Measurements from ENCODE around the gene GPAT2. TPM values are rescaled to one million over a fixed set of nuclear protein-coding genes. Genes with fewer than 3 reads are reported as not detected.
"Not testable (repeated sequence)": the region's sequence is repeated elsewhere in the genome, so short reads cannot be mapped to it uniquely, and the experiment has no call there.

The GPAT2 gene
- total and polyA plus RNA-seq, 8 donors: 2.7 to 7.3 (median 3.4) TPM

- H3K4me1 ChIP-seq; ATAC-seq; intact Hi-C loops (cut with DNase I): not testable (repeated sequence)
Observed at GRCh38 chr2:96012086-96012791, 22.5 kb downstream of the GPAT2 start.

GRCh38 chr2:96011129-96011455 is 23.6 kb downstream of the GPAT2 start:
- ATAC-seq: peak; percentile 63
- H3K36me3 ChIP-seq; H3K4me3 ChIP-seq; H3K9me3 ChIP-seq; H3K4me1 ChIP-seq; H3K27ac ChIP-seq; intact Hi-C loops (cut with DNase I): not testable (repeated sequence)
- peaks cover 0 to 10% of the 10 kb centered on the region in 2 donors for H3K27me3 ChIP-seq
- TF ChIP-seq CTCF (IDR thresholded peaks at IDR 0.05): peak in 1 of 2 donors; percentile 10
- DNase-seq: peak in 2 of 4 donors; percentile 26 to 39

More at GRCh38 chr2:96012086-96012791, 22.5 kb downstream of the GPAT2 start:
- H3K4me3 ChIP-seq, H3K27ac ChIP-seq, H3K36me3 ChIP-seq, H3K27me3 ChIP-seq, DNase-seq, H3K9me3 ChIP-seq: not testable (repeated sequence)

- ATAC-seq: peak; percentile 100
- DNase-seq: peak; percentile 84 to 100 (median 96)
- H3K27ac ChIP-seq: peak overlapping the region; percentile 69 to 73
- peaks cover 0 to 10% of the 10 kb centered on the region in 2 donors for H3K27me3 ChIP-seq
- intact Hi-C loops (cut with DNase I); H3K36me3 ChIP-seq; H3K9me3 ChIP-seq; H3K4me1 ChIP-seq: not testable (repeated sequence)
- peak overlapping the region; percentile 36 to 48 for H3K4me3 ChIP-seq
Observed at GRCh38 chr2:96010320-96011128, 24.2 kb downstream of the GPAT2 start.

- peaks cover 0 to 10% of the 10 kb centered on the region in 2 donors for H3K27me3 ChIP-seq
- ATAC-seq (peak; percentile 77), DNase-seq (peak in 2 of 4 donors; percentile 30 to 78)
- H3K4me1 ChIP-seq; intact Hi-C loops (cut with DNase I); H3K9me3 ChIP-seq; H3K36me3 ChIP-seq: not testable (repeated sequence)
- peak overlapping the region; percentile 36 to 48 for H3K4me3 ChIP-seq
- peak overlapping the region; percentile 69 to 73 for H3K27ac ChIP-seq
Observed at GRCh38 chr2:96009833-96010232, 24.9 kb downstream of the GPAT2 start.

- ATAC-seq; H3K4me1 ChIP-seq; H3K4me3 ChIP-seq; H3K36me3 ChIP-seq; intact Hi-C loops (cut with DNase I); H3K27ac ChIP-seq; H3K9me3 ChIP-seq: not testable (repeated sequence)
- H3K27me3 ChIP-seq: peaks cover 0 to 10% of the 10 kb centered on the region in 2 donors
- DNase-seq: peak in 1 of 4 donors; percentile 40
Observed at GRCh38 chr2:96008051-96008450, 26.7 kb downstream of the GPAT2 start.

GRCh38 chr2:96006248-96006647 is 28.5 kb downstream of the GPAT2 start:
- intact Hi-C loops (cut with DNase I); H3K9me3 ChIP-seq; H3K4me1 ChIP-seq; H3K27ac ChIP-seq; H3K4me3 ChIP-seq; H3K36me3 ChIP-seq; ATAC-seq; DNase-seq: not testable (repeated sequence)
- peaks cover 0 to 10% of the 10 kb centered on the region in 2 donors for H3K27me3 ChIP-seq

- peak in 3 of 4 donors; percentile 19 to 83 (median 36) for DNase-seq
- H3K9me3 ChIP-seq; H3K36me3 ChIP-seq; intact Hi-C loops (cut with DNase I); H3K4me1 ChIP-seq; H3K27me3 ChIP-seq: not testable (repeated sequence)
- peak; percentile 70 to 89 for TF ChIP-seq CTCF (IDR thresholded peaks at IDR 0.05)
- H3K4me3 ChIP-seq: peak overlapping the region; percentile 54
- H3K27ac ChIP-seq: peak overlapping the region; percentile 87 to 90
- peak; percentile 96 for ATAC-seq
Observed at GRCh38 chr2:95992520-95993272, 42.0 kb downstream of the GPAT2 start.

GRCh38 chr2:95992102-95992501 is 42.6 kb downstream of the GPAT2 start:
- intact Hi-C loops (cut with DNase I): not testable (repeated sequence)

GRCh38 chr2:95991351-95992094 is 43.2 kb downstream of the GPAT2 start, which contains the start of gene ANKRD36C:
Gene ANKRD36C (minus strand): TSS chr2:95991824. CDS start chr2:95991708, 116 bp downstream.
- Histone ChIP-seq H3K27ac (peak within 1 kb of the TSS; percentile 87 to 90), H3K4me3 (peak within 1 kb of the TSS; percentile 54 to 55)
- intact Hi-C loops (cut with DNase I); H3K4me1 ChIP-seq; H3K9me3 ChIP-seq; H3K36me3 ChIP-seq; H3K27me3 ChIP-seq: not testable (repeated sequence)
- peak; percentile 94 for ATAC-seq
- peak in 3 of 4 donors; percentile 22 to 55 (median 27) for DNase-seq

More at GRCh38 chr2:95992102-95992501, 42.6 kb downstream of the GPAT2 start:
- H3K27me3 ChIP-seq, H3K9me3 ChIP-seq, H3K36me3 ChIP-seq, H3K4me1 ChIP-seq: not testable (repeated sequence)
- DNase-seq (peak in 1 of 4 donors; percentile 58), ATAC-seq (peak; percentile 78)
- Histone ChIP-seq H3K4me3 (peak overlapping the region; percentile 54), H3K27ac (peak overlapping the region; percentile 87 to 90)

- DNase-seq: peak in 1 of 4 donors; percentile 5
- H3K4me3 ChIP-seq: peak overlapping the region in 1 of 2 donors; percentile 54
- ATAC-seq; H3K36me3 ChIP-seq; H3K4me1 ChIP-seq; H3K9me3 ChIP-seq; intact Hi-C loops (cut with DNase I); H3K27me3 ChIP-seq; H3K27ac ChIP-seq: not testable (repeated sequence)
Observed at GRCh38 chr2:95990884-95991283, 43.8 kb downstream of the GPAT2 start.

All from left lung (tissue), 10 donors.